Astrocyte (in vitro differentiated cells and primary cell): Measurements from ENCODE around the gene MDN1.

Experiments used
- CTCF ChIP-seq: IDR thresholded peaks from 2 replicates; pipeline ENCODE4 v1.5.1; 2011; ENCODE audit warnings: low read depth, mild to moderate bottlenecking, inconsistent platforms, low read length, moderate library complexity; ENCODE audit not compliant: insufficient read depth
- EZH2 ChIP-seq: IDR thresholded peaks from 2 replicates; pipeline ENCODE4 v1.6.1; 2012; ENCODE audit warnings: mild to moderate bottlenecking, low read length, inconsistent platforms; ENCODE audit not compliant: insufficient read depth

GRCh38 chr6:89667872-89668556 lies 151.6 kb downstream of the MDN1 start:
- TF ChIP-seq CTCF = no peak
- TF ChIP-seq EZH2 = no peak
